Chondrocyte (in vitro differentiated cells): ENCODE measurements around the gene AGXT. TPM values are rescaled to one million over a fixed set of nuclear protein-coding genes. Genes with fewer than 3 reads are reported as not detected.
A peak's percentile ranks its signal among the peaks of the same experiment; 100 is the strongest.

Source experiments
- DNase-seq: peaks from one replicate; pipeline ENCODE4 v3.0.0; 2021; ENCODE audit warnings: mixed read lengths, low spot score
- H3K27ac Mint-ChIP-seq: one replicate; pipeline ENCODE4 v1.8.0; 2021; ENCODE audit warnings: mild to moderate bottlenecking, moderate library complexity, mixed read lengths; ENCODE audit not compliant: unreplicated experiment
- H3K27me3 Mint-ChIP-seq: 2 replicates; pipeline ENCODE4 v1.8.0; 2021; ENCODE audit warnings: low read depth, mixed read lengths
- H3K36me3 Mint-ChIP-seq: 2 replicates; pipeline ENCODE4 v1.8.0; 2021; ENCODE audit warnings: low read depth, mixed read lengths
- H3K4me1 Mint-ChIP-seq: 2 replicates; pipeline ENCODE4 v1.8.0; 2021; ENCODE audit warnings: low read depth, mild to moderate bottlenecking, mixed read lengths
- H3K4me3 Mint-ChIP-seq: one replicate; pipeline ENCODE4 v1.8.0; 2021; ENCODE audit warnings: mild to moderate bottlenecking, moderate library complexity, mixed read lengths; ENCODE audit not compliant: unreplicated experiment
- H3K9me3 Mint-ChIP-seq: 2 replicates; pipeline ENCODE4 v1.8.0; 2021; ENCODE audit warnings: low read depth, mixed read lengths
- CTCF ChIP-seq: fragments of 200-600 bp; sonication (generic); IDR thresholded peaks from 2 replicates; pipeline ENCODE4 v1.5.0; 2021; ENCODE audit warnings: antibody characterized with exemption, mild to moderate bottlenecking, moderate library complexity
- total RNA-seq: library from RNA; stranded (reverse); gene quantifications from 3 replicates; pipeline ENCODE4 v1.2.1, GENCODE V29; 2021

Gene AGXT
- total RNA-seq, 1 donor from 2014 or later, result not detected

DNA sequence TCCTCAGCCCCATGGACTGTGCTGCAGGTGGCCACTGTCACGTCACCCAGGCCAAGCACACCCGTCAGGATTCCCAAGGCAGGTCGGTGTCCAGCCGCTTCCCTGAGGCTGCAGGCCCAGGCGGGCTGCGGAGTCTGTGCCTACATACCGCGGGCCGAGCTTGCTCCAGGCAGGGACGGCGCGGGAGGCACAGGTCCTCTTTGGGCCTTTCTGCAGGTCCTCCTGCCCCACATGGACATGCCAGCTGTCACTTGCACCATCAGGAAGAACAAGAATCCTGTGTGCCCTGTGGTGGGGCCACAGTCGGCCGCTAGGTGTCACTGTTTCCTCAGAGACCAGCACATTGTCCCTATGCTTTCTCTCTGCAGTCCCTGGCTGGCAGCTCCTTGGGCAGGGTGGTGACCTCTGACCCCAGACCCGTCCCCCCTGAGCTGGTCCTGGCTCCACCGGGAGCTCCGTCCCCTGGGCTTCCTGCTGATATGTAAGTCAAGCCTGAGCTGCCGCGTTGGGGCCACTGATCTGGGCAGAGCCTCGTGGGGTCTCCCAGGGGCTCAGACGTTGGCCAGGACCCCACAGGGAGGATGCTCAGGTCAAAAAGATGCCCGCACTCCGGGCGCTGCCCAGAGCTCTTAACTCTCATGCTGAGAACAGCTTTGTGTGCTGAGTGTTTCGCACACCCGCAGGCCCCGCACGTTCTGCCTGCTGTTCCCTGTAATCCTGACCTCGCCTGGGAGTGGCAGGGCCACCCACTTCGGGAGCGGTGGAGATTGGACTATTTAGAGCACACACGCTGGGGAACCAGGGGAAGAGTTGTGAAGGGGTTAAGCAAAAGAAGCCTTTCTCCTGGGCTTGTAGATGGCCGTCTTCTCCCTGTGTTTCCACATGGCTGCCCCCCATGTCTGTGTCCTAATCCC, 17.3 kb upstream of the AGXT start:
- no peak overlapping the region for H3K27ac Mint-ChIP-seq
- TF ChIP-seq CTCF, result peak; percentile 98
- no peaks in the 10 kb centered on the region for H3K4me1 Mint-ChIP-seq
- no peak for DNase-seq
- peaks cover 6% of the 10 kb centered on the region for H3K27me3 Mint-ChIP-seq
- no peak overlapping the region for H3K4me3 Mint-ChIP-seq
- peaks cover 11% of the 10 kb centered on the region for H3K9me3 Mint-ChIP-seq
- H3K36me3 Mint-ChIP-seq, result no peaks in the 10 kb centered on the region

- H3K9me3 Mint-ChIP-seq, result peaks cover 11% of the 10 kb centered on the region
- no peak for TF ChIP-seq CTCF
- no peak overlapping the region for H3K27ac Mint-ChIP-seq
- no peak for DNase-seq
- no peaks in the 10 kb centered on the region for H3K36me3 Mint-ChIP-seq
- no peak overlapping the region for H3K4me3 Mint-ChIP-seq
- no peaks in the 10 kb centered on the region for H3K4me1 Mint-ChIP-seq
- peaks cover 8% of the 10 kb centered on the region for H3K27me3 Mint-ChIP-seq
These were observed 15.8 kb upstream of the AGXT start for GRCh38 chr2:240852671-240853314.

- Mint-ChIP-seq H3K9me3 (peaks cover 11% of the 10 kb centered on the region), H3K4me3 (no peak overlapping the region), H3K4me1 (no peaks in the 10 kb centered on the region), H3K36me3 (no peaks in the 10 kb centered on the region), H3K27me3 (peaks cover 26% of the 10 kb centered on the region), H3K27ac (no peak overlapping the region)
- DNase-seq, result peak; percentile 74
- TF ChIP-seq CTCF, result no peak
These were observed 13.0 kb upstream of the AGXT start for GRCh38 chr2:240855670-240856069.

- Mint-ChIP-seq H3K4me3 (no peak overlapping the region), H3K36me3 (no peaks in the 10 kb centered on the region), H3K27me3 (peaks cover 28% of the 10 kb centered on the region), H3K9me3 (peaks cover 11% of the 10 kb centered on the region), H3K27ac (no peak overlapping the region), H3K4me1 (no peaks in the 10 kb centered on the region)
- peak; percentile 38 for TF ChIP-seq CTCF
- DNase-seq, result peak; percentile 76
These were observed 12.3 kb upstream of the AGXT start for GRCh38 chr2:240856151-240856980.
